GM19193 (cell line): Measurements from ENCODE around the gene USP34.

Experiments used
- POLR2A ChIP-seq: IDR thresholded peaks from 4 replicates; pipeline ENCODE4 v1.6.1; 2011; ENCODE audit not compliant: insufficient read depth, insufficient read length; ENCODE audit errors: extremely low read depth

USP34 gene

DNA sequence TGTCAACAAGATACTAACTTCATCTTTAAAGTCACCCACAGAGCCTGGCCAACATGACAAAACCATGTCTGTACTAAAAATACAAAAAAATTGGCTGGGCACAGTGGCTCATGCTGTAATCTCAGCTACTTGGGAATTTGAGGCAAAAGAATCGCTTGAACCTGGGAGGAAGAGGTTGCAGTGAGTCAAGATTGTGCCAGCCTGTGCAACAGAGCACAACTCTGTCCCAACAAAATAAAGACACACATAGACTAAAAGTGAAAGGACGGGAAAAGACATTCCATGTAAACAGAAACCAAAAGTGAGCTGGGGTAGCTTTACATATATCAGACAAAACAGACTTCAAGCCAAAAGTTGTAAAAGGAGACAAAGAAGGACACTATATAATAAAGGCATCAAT lies 34.8 kb downstream of the USP34 start:
- TF ChIP-seq POLR2A: no peak

DNA sequence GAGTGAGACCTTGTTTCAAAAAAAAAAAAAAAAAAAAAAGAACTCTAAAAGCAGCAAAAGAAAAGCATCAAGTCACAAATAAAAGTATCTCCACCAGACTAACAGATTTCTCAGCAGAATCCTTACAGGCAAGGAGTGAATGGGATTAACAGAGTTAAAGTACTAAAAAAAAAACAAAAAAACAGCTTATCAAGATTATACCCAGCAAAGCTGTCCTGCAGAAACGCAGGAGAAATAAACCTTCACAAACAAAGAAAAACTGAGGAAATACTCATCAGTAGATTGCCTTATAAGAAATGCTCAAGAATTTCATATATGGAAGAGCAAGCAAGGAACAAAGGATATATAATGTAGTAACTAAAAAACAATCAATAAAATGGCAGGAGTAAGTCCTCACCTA lies 35.6 kb downstream of the USP34 start:
- TF ChIP-seq POLR2A: no peak

DNA sequence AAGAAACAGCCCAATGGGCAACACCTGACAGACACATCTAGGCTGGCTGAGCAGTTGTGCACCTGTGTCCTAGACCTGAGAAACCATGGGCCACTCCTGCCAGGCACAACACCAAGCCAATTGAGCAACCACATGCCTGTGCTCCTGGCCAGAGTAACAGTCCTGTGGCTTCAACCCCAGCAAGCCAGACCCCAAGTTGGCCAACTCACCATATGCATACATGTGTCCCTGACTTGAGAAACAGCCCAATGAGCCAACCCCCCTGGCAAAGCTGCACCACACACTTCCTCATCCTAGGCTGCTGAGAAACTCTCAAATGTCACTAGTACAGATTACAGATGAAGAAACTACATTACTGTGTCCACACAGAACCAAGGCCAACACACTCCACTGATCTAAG lies 36.6 kb downstream of the USP34 start:
- no peak for TF ChIP-seq POLR2A

DNA sequence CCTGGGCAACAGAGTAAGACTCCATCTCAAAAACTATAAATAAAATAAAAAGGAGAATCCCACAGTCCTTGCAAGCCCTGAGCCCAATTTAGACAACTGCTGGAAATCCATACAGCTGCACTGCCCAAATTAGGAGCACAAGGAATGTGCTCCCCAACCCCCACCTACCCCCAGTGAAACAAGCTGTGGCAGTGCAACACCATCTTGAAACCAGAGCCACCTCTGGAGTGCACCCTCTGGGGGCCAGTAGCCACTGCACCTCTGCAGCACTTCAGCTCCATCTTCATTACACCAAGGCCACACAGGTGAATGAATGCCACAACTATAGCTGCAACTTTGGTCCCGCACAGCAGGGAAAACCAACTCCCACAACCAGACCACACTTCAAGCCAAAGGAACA lies 37.3 kb downstream of the USP34 start:
- TF ChIP-seq POLR2A: no peak

DNA sequence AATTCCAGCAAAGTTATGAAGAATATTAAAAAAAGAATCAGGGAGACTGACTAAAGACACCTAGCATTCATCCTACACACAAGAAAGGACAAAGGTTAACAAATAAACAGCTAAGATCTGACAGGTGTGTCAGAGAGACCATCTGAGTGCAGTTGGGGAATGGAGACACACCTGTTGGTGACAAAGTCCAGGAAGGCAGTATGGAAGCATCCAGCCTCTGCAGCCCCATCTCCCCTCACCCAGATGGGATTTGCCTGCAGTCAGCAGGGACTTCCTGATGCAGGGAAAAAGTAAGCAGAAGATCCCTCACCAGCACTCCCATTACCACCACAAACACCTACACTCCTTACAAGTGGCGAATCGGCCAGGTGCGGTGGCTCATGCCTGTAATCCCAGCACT lies 37.9 kb downstream of the USP34 start:
- TF ChIP-seq POLR2A: no peak

DNA sequence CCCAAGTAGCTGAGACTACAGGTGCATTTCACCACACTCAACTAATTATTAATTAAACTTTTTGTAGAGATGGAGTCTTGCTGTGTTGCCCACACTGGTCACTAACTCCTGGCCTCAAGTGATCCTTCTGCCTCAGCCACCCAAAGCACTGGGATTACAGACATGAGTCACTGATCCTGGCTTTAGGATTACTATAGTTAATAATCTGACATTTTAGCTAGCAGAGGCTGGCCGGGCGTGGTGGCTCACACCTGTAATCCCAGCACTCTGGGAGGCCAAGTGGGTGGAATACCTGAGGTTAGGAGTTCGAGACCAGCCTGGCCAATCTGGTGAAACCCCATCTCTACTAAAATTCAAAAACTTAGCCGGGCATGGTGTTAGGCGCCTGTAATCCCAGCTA lies 39.5 kb downstream of the USP34 start:
- TF ChIP-seq POLR2A: no peak

DNA sequence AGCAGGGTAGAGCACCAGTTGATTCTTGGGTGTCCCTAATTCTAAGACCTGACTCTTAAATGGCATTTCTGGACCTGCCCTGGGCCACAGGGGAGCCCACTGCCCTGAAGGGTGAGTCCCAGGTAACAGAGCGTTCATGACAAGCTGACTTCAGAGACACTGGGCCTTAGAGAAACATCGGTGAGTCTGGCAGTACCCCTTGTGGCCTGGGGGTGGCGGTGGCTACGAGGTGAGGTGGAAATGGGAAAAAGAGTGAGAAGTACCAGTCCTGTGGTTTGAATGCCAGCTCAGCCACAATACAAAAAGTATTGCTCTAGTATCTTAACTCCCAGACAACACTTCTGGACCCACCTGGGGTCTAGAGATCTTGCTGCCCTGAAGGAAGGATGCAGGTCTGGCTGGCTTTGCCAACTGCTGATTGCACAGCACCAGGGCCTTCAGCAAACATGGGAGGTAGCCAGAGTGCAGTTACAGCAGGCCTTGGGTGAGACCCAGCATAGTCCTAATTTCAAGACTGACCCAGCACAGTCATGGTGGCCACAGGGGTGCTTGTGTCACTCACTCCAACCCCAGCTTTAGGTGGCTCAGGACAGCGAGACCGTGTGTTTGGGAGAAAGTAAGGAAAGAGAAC lies 44.5 kb downstream of the USP34 start:
- no peak for TF ChIP-seq POLR2A

DNA sequence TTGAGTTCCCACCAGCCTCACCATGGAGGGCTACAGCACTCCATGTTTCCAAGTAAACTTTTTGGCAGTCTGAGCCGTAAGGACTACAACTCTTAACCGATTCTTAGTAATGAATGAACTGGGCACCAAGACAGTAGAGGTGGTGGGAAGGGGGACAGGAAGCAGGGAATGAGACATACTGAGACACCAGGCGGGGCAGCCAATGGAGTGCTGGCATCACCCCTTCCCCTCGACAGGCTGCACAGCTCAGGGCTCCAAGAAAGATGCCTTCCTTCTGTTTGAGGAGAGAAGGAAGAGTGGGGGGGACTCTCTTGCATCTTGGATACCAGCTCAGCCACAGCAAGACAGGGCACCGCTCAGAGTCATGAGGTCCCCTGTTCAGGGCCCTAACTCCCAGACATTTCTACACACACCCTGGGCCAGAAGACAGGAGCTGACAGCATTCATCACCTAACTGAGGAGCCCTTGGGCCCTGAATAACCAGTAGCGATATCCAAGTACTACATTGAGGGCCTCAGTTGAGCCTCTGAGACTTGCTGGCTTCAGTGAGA lies 45.2 kb downstream of the USP34 start:
- no peak for TF ChIP-seq POLR2A

DNA sequence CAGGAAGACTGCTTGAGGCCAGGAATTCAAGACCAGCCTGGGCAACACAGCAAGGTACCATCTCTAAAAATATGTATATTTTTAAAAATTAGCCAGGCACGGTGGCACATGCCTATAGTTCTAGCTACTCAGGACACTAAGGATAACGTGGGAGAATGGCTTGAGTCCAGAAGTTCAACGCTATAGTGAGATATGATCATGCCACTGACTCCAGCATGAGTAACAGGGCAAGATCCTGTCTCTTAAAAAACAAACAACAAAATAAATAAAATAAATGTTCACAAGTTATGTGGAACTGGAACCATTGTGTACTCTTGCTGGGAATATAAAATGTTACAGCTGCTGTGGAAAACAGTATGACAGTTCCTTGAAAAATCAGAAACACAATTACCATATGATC lies 47.2 kb downstream of the USP34 start:
- TF ChIP-seq POLR2A: no peak

DNA sequence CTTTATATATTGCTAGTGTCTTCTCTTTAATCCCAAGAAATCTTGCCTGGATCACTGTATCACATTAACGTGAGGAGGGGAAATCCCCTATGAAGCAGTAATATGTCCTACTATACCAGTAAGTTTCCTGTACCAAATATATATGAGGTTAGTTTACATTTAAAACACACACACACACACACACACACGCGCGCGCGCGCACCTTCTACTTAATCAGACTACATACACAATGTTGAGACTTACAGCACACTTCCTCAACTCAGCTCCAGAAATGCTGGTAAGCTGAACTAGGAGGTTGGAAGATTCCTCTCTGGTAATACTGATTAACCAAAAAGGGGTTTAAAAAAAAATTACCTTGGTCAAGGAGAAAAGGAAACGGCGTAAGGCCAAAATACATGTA lies 49.3 kb downstream of the USP34 start:
- TF ChIP-seq POLR2A: no peak

DNA sequence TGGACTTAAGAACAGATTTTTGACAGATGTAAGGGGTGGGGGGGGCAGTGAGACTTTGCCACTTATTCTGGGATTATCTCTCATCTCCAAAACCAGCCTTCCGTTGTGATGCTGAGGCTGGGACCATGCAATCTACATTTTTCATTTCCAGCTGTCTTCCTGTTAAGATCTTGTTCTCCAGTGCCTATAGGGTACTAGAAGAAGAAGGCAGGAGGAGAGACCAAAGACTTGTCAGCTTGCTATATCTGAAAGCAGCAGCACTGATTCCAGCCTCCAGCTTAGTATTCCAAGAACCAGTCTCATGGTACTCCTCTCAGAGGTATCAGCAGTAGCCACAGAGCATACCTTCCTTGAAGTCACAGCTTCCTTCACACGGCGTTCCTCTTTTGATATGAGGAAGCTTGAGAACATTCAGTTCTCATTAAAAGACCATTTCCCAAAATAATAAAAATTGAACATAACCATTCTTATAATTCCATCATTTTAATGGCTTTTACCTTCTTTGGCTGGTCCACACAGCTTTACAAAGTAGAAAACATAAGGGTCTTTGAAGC lies 49.8 kb downstream of the USP34 start:
- TF ChIP-seq POLR2A: no peak

DNA sequence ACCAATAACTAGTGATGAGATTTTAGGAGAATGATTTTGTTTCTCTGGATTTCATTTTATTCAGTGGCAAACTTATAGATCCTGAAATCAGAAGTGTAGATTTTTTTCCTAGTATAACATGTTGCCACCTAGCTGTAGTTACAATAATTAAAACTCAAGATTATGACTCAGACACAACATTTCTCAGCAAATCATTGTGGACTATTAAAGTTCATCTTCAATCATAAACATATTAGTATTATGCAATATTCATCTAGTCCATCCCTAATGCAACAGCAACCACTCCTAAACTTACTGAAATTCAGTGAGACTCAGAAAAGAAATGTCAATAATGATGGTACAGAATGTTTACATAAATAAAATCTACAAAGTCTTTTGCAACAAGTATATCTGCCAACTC lies 51.3 kb downstream of the USP34 start:
- no peak for TF ChIP-seq POLR2A

DNA sequence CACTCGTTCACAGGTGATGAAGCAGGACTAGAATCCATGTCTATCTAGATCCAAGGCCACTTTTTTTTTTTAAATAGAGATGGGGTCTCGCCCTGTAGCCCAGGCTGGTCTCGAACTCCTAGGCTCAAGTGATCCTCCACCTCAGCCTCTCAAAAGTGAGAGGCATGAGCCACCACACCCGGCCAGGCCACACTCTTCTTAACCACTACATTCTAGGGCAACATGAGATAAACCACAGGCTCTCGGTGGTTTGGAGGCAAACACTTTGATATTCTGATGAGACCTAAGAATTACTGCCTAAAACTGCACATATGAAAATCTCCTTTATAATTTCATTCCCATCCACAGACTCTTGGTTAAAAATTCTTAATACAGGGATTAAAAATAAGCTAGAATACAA lies 51.8 kb downstream of the USP34 start:
- TF ChIP-seq POLR2A: no peak

DNA sequence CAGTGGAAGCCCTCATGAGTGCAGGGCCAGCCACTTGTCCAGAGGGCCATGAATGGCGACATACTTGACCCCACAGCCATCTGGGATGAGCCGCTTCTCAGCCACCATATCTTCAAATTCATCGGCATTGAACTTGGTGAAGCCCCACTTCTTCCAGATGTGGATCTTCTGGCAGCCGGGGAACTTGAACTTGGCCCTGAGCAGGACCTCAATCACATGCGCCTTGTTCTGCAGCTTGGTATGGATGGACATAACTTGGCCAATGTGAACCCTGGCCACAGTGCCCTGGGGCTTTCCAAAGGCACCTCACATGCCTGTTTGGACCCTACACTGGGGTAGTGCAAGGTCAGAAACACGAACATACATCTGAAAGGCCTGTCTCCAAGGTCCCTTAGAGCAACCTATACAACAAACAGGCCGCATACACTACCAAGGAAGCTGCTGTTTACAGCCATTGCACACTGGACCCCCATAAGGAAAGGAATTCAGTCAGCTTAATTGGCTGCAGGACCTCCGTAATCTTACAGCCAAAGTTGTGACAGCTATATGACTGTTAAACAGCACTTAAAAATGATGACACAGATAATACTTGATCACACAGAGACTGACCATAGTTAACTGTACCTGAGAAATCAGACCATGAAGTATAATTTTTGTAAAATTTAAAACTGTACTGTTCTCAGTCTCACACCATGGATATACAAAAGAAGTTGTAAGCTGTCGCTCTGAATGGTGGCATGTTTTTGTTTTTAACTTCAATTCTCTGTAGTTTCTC lies 53.8 kb downstream of the USP34 start:
- no peak for TF ChIP-seq POLR2A

DNA sequence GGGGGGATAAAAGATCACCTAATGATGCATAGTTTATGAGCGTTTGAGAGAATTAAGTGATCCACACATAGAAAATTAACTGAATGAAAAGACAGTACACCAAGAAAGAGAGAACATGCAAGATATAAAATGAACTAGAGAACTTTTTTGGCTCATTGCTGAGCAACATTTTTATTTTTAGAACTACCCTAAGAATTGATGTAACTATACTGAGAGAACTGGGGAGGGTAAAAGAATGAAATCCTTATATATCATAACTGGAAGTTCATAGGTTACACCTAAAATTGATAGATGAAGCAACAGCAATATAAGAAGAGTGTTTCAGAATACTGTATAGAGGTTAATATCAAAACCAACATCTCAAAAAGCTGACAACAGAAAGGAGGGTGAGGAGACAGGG lies 55.6 kb downstream of the USP34 start:
- no peak for TF ChIP-seq POLR2A

DNA sequence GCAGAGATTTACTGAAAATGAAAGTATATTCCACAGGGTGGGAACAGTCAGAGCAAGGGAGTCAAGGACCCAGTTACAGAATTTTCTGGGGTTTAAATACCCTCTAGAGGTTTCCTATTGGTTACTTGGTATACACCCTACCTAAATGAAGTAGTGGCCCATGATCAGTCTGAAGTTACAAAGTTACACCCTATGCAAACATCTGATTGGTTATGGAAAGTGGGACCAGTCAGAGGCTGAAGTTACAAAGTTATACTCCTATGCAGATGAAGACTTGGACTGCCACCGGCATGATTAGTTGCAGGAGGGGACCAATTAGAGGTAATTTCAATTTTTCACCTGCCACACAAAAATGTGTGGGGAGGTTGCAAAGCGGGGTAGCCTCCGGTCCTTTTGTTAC lies 56.2 kb downstream of the USP34 start:
- no peak for TF ChIP-seq POLR2A
